Fibroblast of skin of back (primary cell): ENCODE data around the gene FOXP4.

Experiments used
- DNase-seq: peaks from one replicate; pipeline ENCODE4 v3.0.0-alpha.2; 2013

Gene FOXP4

GRCh38 chr6:41647061-41647511, 100.9 kb downstream of the FOXP4 start:
- DNase-seq: no peak

DNA sequence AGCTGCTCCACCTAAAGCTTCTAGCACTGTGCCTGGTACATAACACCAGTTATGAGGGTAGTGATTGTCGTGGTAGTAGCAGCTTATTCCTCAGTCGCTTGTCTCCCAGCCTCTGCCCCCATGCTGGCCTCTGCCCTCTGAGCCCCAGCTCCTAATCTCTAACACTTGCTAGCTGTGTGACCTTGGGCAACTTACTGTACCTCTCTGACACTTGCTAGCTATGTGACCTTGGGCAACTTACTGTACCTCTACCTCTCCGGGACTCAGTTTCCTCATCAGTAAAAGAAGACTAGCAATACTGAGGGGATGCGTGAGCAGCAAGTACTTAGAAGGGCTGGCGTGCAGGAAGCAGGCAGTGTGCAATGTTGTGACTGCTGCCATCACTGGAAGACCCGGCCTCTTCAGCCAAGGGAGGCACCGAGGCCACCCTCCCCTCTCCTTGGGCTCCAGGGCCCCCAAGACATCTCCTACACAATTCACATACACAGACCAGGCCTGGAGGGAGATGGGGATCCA, 101.9 kb downstream of the FOXP4 start:
- DNase-seq: no peak

DNA sequence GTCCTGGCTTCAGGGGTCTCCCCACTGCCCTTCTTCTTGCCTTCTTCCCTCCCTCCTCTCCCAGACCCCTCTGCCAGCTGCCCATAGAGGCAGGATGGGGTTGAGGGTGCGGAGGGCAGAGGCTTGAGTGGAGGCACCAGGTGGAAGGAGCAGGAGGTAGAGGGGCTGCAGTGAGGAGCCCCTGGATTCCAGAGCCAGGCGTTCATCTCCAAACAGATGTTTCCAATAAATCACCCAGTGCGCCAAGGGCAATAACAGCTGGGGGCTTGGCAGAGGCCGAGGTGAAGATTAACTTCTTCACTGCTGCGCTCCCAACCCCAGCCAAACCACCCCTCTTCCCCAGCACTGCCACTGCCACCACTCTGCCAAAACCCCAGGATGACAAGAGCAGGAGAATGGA, 102.7 kb downstream of the FOXP4 start:
- DNase-seq: no peak

DNA sequence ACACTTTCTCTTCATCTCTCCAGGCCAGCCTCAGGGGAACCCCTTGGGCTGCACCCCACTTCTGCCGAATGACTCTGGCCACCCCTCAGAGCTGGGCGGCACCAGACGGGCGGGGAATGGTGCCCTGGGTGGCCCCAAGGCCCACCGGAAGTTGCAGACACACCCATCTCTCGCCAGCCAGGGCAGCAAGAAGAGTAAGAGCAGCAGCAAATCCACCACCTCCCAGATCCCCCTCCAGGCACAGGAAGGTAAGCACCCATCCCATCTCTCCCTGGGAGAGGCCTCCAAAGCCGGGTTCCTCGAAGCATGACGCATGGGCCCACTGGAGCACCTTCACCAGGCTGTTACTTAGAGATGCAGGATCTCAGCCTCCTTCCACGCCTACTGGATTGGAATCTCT, 103.4 kb downstream of the FOXP4 start:
- no peak for DNase-seq

DNA sequence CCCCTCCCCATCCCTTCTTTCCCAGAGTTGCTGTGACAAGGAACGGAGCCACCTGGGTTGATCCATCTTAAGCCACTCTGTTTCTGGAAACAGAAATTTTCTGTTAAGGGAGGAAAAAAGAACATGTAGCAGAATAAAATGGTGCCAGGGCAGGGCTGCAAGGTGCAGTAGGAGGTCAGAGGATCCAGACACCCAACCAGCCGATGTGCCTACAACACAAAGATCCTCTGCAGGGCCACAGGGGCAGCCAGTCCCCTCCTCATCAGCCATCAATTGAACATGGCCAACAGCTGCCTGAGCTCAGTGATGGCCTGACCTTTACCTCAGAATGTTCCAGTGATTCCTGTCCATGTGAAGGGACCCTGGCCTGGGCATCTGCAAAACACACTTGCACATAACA, 103.9 kb downstream of the FOXP4 start:
- DNase-seq: no peak

DNA sequence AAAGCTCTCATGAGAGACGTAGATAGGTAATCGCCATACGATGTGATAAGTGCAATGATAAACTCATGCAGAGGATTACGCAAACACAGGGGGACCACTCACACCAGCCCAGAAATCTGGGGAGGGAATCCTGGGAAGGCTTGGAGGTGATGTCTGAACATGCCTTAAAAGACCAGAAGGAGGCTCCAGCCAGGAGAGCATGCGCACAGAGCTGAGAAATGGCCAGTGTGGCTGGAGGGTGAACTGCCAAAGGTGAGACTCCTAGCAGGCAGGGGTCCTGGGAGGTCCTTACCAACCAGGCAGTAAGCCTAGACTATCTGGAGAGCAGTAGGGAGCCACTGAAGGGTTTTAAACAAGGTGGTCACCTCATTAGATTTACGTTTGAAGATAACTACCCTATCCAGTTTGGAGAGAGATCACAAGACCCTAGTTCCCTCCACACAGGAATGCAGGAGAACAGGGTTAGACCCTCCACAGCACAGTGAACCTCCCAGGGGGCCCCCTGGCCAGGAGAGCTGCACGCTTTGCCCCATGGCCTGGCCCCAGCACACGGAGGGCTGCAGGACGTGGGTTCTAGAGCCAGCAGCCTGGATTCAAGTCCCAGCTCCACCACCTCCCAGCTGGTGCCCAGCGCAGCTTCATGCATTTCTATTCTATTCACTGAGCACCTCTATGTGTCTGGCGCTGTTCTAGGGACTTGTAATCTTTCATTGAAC, 105.2 kb downstream of the FOXP4 start:
- no peak for DNase-seq
